HG03095 (cell line): Measurements from ENCODE around the gene SPTBN2.
"Not testable (repeated sequence)": the region's sequence is repeated elsewhere in the genome, so short reads cannot be mapped to it uniquely, and the experiment has no call there.

Experiments used
- ATAC-seq: cut with Tn5 transposase; IDR thresholded peaks from one replicate; pipeline ENCODE4 v1.9.1; 2021; ENCODE audit warnings: moderate library complexity; ENCODE audit not compliant: unreplicated experiment

The SPTBN2 gene

GRCh38 chr11:66725114-66725513 is 3.9 kb downstream of the SPTBN2 start:
- ATAC-seq, result no peak

GRCh38 chr11:66724167-66724566 is 4.8 kb downstream of the SPTBN2 start:
- ATAC-seq, result not testable (repeated sequence)

GRCh38 chr11:66723693-66724092 is 5.3 kb downstream of the SPTBN2 start:
- ATAC-seq, result no peak

GRCh38 chr11:66722745-66723651 is 6.0 kb downstream of the SPTBN2 start:
- ATAC-seq, result no peak

GRCh38 chr11:66721939-66722338 is 7.1 kb downstream of the SPTBN2 start:
- no peak for ATAC-seq

- no peak for ATAC-seq
Observed at GRCh38 chr11:66720899-66721470, 8.0 kb downstream of the SPTBN2 start.

GRCh38 chr11:66720223-66720898 is 8.7 kb downstream of the SPTBN2 start:
- ATAC-seq, result no peak

GRCh38 chr11:66719111-66719872 is 9.7 kb downstream of the SPTBN2 start:
- no peak for ATAC-seq

- no peak for ATAC-seq
Observed at GRCh38 chr11:66718320-66718971, 10.6 kb downstream of the SPTBN2 start.

- no peak for ATAC-seq
Observed at GRCh38 chr11:66717925-66718319, 11.1 kb downstream of the SPTBN2 start.

GRCh38 chr11:66716996-66717395 is 12.0 kb downstream of the SPTBN2 start:
- no peak for ATAC-seq

GRCh38 chr11:66715346-66716085 is 13.5 kb downstream of the SPTBN2 start:
- no peak for ATAC-seq

- ATAC-seq, result no peak
Observed at GRCh38 chr11:66713746-66714480, 15.1 kb downstream of the SPTBN2 start.

GRCh38 chr11:66710384-66710930 is 18.6 kb downstream of the SPTBN2 start:
- no peak for ATAC-seq

GRCh38 chr11:66708701-66709100 is 20.3 kb downstream of the SPTBN2 start:
- ATAC-seq, result no peak

GRCh38 chr11:66708094-66708493 is 20.9 kb downstream of the SPTBN2 start:
- ATAC-seq, result no peak

GRCh38 chr11:66707486-66707885 is 21.5 kb downstream of the SPTBN2 start:
- no peak for ATAC-seq

- no peak for ATAC-seq
Observed at GRCh38 chr11:66706989-66707388, 22.0 kb downstream of the SPTBN2 start.
